Endothelial cell of umbilical vein (primary cell): ENCODE measurements around the gene KRABD2.
A peak's percentile ranks its signal among the peaks of the same experiment; 100 is the strongest.
"Not testable (repeated sequence)": the region's sequence is repeated elsewhere in the genome, so short reads cannot be mapped to it uniquely, and the experiment has no call there.

Source experiments
- BruUV-seq: library from RNA; stranded (reverse); fragments of 400-500 nt; replicated peaks from 2 replicates; lab custom pipeline; 2021; lab: Mats Ljungman, UMichigan
- CTCF ChIA-PET: fragments of 300-600, 350-600 bp; sonication (Branson Sonifier 250); formaldehyde crosslinking; loops from one replicate; lab custom pipeline; 2021; ENCODE audit warnings: antibody characterized with exemption, inconsistent platforms; lab: Charles Lee
- POLR2A ChIA-PET: fragments of 300-600, 350-600 bp; sonication (Branson Sonifier 250); formaldehyde crosslinking; loops from one replicate; lab custom pipeline; 2021; ENCODE audit warnings: antibody characterized with exemption, inconsistent platforms; lab: Charles Lee
- DNase-seq: peaks from one replicate; pipeline ENCODE4 v3.0.0-alpha.2; 2011; ENCODE audit warnings: low read depth, low spot score
- FAIRE-seq: peaks from 2 replicates; lab custom pipeline; 2011; peaks lifted over from hg19 to GRCh38; lab: Jason Lieb, UNC
- H2AFZ ChIP-seq: 2 replicates; pipeline ENCODE4 v1.6.0; 2012; ENCODE audit warnings: low read depth, low read length, control low read depth, inconsistent platforms
- H3K27ac ChIP-seq: 2 replicates; pipeline ENCODE4 v1.5.1; 2011; ENCODE audit warnings: low read depth, mild to moderate bottlenecking, control low read depth, low read length, moderate library complexity; ENCODE audit not compliant: insufficient read depth
- H3K27me3 ChIP-seq, 2 experiments: 2 replicates each; pipeline versions ENCODE4 v1.6.0 to v1.6.1; 2011; ENCODE audit warnings: low read length in 2 of 2, mixed read lengths in 1 of 2; ENCODE audit not compliant: control insufficient read depth in 2 of 2, insufficient read depth in 2 of 2
- H3K36me3 ChIP-seq, 2 experiments: 2 replicates in 1 of 2; 3 replicates in 1 of 2; pipeline ENCODE4 v1.5.1; 2011; ENCODE audit warnings: low read length in 2 of 2, mild to moderate bottlenecking in 1 of 2, moderate library complexity in 1 of 2; ENCODE audit not compliant: control insufficient read depth in 2 of 2, insufficient read depth in 2 of 2; ENCODE audit errors: extremely low read depth in 1 of 2
- H3K4me1 ChIP-seq: 3 replicates; pipeline ENCODE4 v1.5.1; 2011; ENCODE audit warnings: mild to moderate bottlenecking, low read length; ENCODE audit not compliant: control insufficient read depth, insufficient read depth; ENCODE audit errors: extremely low read depth
- H3K4me2 ChIP-seq: 2 replicates; pipeline ENCODE4 v1.6.1; 2011; ENCODE audit warnings: low read length, control low read depth, mixed read lengths; ENCODE audit not compliant: insufficient read depth
- H3K4me3 ChIP-seq, 3 experiments: fragments of 200-600 bp in 1 of 3; sonication (generic), shearing (Covaris generic) in 1 of 3; replicated peaks in 1 of 3; 2 replicates each; pipeline ENCODE4 v1.5.1; 2011 to 2016; ENCODE audit warnings: control low read depth in 3 of 3, low read length in 3 of 3, mild to moderate bottlenecking in 2 of 3, inconsistent platforms in 1 of 3, low read depth in 1 of 3, moderate library complexity in 1 of 3; ENCODE audit not compliant: insufficient read depth in 1 of 3
- H3K79me2 ChIP-seq: 2 replicates; pipeline ENCODE4 v1.6.0; 2012; ENCODE audit warnings: low read length, inconsistent platforms; ENCODE audit not compliant: control insufficient read depth, insufficient read depth
- H3K9ac ChIP-seq: replicated peaks from 2 replicates; pipeline ENCODE3; 2011; ENCODE audit warnings: low read length, control low read depth; ENCODE audit not compliant: insufficient read depth; ENCODE audit errors: extremely low read depth
- H3K9me1 ChIP-seq: replicated peaks from 3 replicates; pipeline ENCODE4 v1.6.0; 2011; ENCODE audit warnings: mild to moderate bottlenecking, low read length; ENCODE audit not compliant: control insufficient read depth, insufficient read depth; ENCODE audit errors: extremely low read depth
- H3K9me3 ChIP-seq: replicated peaks from 2 replicates; pipeline ENCODE4 v1.5.1; 2012; ENCODE audit warnings: low read length, inconsistent platforms; ENCODE audit not compliant: control insufficient read depth, insufficient read depth
- H4K20me1 ChIP-seq: replicated peaks from 2 replicates; pipeline ENCODE3; 2011; ENCODE audit warnings: mild to moderate bottlenecking, low read length; ENCODE audit not compliant: control insufficient read depth, insufficient read depth; ENCODE audit errors: extremely low read depth
- CTCF ChIP-seq, 2 donors: IDR thresholded peaks; 1 replicate in 1 of 2; 2 replicates in 1 of 2; pipeline ENCODE4 v1.5.1; 2011; ENCODE audit warnings: low read length in 2 of 2, mild to moderate bottlenecking in 2 of 2, moderate library complexity in 2 of 2, control low read depth in 1 of 2, inconsistent platforms in 1 of 2, low read depth in 1 of 2; ENCODE audit not compliant: insufficient read depth in 1 of 2; ENCODE audit errors: extremely low read depth in 1 of 2
- EZH2 ChIP-seq: IDR thresholded peaks from 2 replicates; pipeline ENCODE4 v1.6.1; 2012; ENCODE audit warnings: borderline replicate concordance, low read depth, mild to moderate bottlenecking, moderate library complexity, low read length, inconsistent platforms; ENCODE audit not compliant: severe bottlenecking
- FOS ChIP-seq: IDR thresholded peaks from 2 replicates; pipeline ENCODE4 v1.6.1; 2011; ENCODE audit warnings: mild to moderate bottlenecking, low read length, moderate library complexity, borderline replicate concordance; ENCODE audit not compliant: insufficient read depth
- MAX ChIP-seq: IDR thresholded peaks from 2 replicates; pipeline ENCODE4 v1.6.1; 2011; ENCODE audit not compliant: insufficient read depth, insufficient read length
- dilution Hi-C: fragments of 300-500 bp; cut with MboI; formaldehyde crosslinking; loops from one replicate; pipeline ENCODE4 v1.15.0; 2019; ENCODE audit warnings: low sequenced_read_pairs; ENCODE audit not compliant: extremely low pct_ligation_motif_present
- intact Hi-C: fragments of 100-400 bp; cut with micrococcal nuclease; formaldehyde crosslinking; loops from one replicate; pipeline ENCODE4 v1.10.0; 2022

Gene KRABD2

GRCh38 chr17:8375738-8376259, 705 bp downstream of the KRABD2 start:
- POLR2A ChIA-PET: interaction anchor here (1.0 to 2.9 kb wide), 6 partner anchors 15 to 128 kb away, joined by 3 to 21 read pairs (median 4); partner anchors contain the start of genes CTC1 and RANGRF
- DNase-seq: no peak
- TF ChIP-seq CTCF (IDR thresholded peaks at IDR 0.05; ENCODE audit: extremely low read depth in 1 of 2, insufficient read depth in 1 of 2, low read depth in 1 of 2, low read length in 2 of 2): no peak
- no peak for TF ChIP-seq EZH2
- no peak for TF ChIP-seq FOS
- no peak for TF ChIP-seq MAX

GRCh38 chr17:8373856-8374255, 2.6 kb downstream of the KRABD2 start:
- FAIRE-seq, H3K9me3 ChIP-seq, H3K9me1 ChIP-seq, CTCF ChIA-PET, H2AFZ ChIP-seq, H3K27ac ChIP-seq, H4K20me1 ChIP-seq, H3K9ac ChIP-seq, H3K27me3 ChIP-seq, dilution Hi-C loops, H3K79me2 ChIP-seq, H3K4me2 ChIP-seq, DNase-seq, BruUV-seq, POLR2A ChIA-PET, intact Hi-C loops, H3K4me1 ChIP-seq, H3K4me3 ChIP-seq: not testable (repeated sequence)
- H3K36me3 ChIP-seq: peaks cover 14 to 16% of the 10 kb centered on the region in 2 experiments

More at GRCh38 chr17:8375738-8376259, 705 bp downstream of the KRABD2 start:
- Histone ChIP-seq H3K4me2 (peak overlapping the region; percentile 82), H3K27me3 (no peaks in the 10 kb centered on the region), H3K4me1 (peaks cover 20% of the 10 kb centered on the region), H4K20me1 (no peaks in the 10 kb centered on the region), H3K79me2 (peaks cover 25% of the 10 kb centered on the region), H3K9ac (peak overlapping the region; percentile 78), H3K27ac (peak overlapping the region; percentile 75), H3K36me3 (peaks cover 17 to 25% of the 10 kb centered on the region in 2 experiments), H3K4me3 (peak overlapping the region; percentile 45 to 71 (median 64)), H3K9me1 (no peaks in the 10 kb centered on the region), H2AFZ (no peak overlapping the region), H3K9me3 (no peaks in the 10 kb centered on the region)
- TSS peak; percentile 68 for BruUV-seq
- FAIRE-seq: no peak
- CTCF ChIA-PET: interaction anchor here (1.1 to 3.3 kb wide), 6 partner anchors 15 to 75 kb away, joined by 3 to 39 read pairs (median 12); no protein-coding TSS in a partner anchor
- intact Hi-C loops (loop anchor here (1.0 kb wide), 3 partner anchors 15 to 65 kb away; partner anchors contain the start of gene ARHGEF15), dilution Hi-C loops (no loop called here)
